ENCODE data around the gene SEH1L.
"Not testable (repeated sequence)": the region's sequence is repeated elsewhere in the genome, so short reads cannot be mapped to it uniquely, and the experiment has no call there.

SEH1L gene, protein sequence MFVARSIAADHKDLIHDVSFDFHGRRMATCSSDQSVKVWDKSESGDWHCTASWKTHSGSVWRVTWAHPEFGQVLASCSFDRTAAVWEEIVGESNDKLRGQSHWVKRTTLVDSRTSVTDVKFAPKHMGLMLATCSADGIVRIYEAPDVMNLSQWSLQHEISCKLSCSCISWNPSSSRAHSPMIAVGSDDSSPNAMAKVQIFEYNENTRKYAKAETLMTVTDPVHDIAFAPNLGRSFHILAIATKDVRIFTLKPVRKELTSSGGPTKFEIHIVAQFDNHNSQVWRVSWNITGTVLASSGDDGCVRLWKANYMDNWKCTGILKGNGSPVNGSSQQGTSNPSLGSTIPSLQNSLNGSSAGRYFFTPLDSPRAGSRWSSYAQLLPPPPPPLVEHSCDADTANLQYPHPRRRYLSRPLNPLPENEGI

DNA sequence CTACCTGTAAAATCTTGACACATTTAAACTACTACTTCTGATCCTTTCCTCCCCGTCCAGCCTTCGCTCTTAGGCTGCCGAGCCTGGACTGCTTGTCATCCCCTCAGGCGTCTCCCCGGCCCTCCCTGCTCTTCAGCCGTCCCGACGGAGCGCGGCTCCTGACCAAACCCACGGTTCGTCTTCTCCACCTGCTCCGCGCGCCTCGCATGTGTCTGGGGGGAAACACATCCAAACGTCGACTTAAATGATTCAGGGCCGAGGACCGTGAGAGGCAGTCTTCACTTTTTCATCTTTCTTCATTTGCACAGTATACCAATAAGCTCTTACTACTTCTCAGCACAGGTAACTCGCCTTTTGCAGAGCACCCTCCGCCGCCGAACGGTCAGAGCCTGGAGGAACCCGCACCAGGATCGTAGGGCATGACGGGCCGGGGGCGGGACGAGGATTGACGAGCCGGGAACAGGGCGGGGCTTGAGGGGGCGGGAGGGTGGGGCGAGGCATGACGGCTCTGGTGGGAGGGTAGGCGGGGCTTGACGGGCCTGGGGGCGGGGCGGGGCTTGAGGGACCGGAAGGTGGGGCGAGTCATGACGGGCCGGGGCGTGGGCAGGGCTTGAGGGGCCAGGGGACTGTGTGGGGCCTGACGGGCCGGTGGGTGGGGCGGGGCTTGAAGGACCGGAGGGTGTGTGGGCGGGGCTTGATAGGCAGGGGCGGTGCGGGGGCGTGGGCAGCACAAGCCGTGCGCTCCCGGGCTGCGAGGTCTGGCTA is at the start of gene SEH1L:
SEH1L (plus strand) TSS at position 727 of the 765 bp plus-strand sequence. CDS start 111 bp downstream, outside the sequence.
- DNase-seq = peak; percentile 70

DNA sequence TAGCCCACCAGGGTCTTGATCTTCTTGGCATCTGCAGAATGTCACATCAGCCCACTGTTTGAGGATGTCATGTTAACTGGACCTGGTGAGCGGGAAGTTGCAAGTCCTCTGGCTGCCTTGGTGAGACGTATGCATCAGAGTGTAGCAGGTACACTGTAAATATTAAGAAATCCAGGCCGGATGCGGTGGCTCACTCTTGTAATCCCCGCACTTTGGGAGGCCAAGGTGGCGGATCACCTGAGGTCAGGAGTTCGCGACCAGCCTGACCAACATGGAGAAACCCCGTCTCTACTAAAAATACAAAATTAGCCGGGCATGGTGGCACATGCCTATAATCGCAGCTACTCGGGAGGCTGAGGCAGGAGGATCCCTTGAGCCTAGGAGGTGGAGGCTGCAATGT is 46.6 kb upstream of the SEH1L start:
- DNase-seq = not testable (repeated sequence)

DNA sequence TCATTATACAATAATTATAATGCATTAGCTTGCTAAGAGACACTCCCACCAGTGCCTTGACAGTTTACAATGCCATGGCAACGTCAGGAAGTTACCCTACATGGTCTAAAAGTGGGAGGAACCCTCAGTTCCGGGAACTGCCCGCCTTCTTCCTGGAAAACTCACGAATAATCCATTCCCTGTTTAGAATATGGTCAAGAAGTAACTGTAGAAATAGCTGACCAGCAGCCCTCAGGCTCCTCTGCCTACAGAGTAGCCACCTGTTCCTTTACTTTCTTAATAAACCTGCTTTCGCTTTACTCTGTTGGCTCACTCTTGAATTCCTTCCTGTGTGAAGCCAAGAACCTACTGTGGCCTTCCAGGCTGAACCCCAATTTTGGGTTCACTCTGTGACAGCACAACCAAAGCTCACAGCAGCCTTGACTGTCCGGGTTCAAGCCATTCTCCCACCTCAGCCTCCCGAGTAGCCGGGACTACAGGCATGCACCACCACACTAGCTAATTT is 43.7 kb upstream of the SEH1L start:
- DNase-seq = no peak

DNA sequence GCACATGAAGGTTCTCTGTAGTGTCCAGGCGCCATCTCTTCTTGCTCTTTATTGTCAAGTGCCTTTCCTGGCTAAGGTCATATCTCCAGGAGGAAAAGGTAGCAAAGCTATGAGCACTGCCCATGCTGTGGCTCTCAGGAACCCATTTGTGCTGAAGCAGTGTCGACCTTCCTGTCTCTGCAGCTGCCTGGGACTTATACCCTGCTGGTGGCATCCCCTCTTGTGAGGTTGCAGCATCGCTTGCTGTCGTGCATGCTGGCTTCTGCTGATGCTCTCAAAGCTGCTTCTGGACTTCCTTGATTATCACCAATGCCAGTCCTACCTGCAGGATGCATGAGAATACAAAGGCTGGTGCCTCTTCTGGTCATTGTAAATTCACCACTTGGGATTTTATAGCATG is 41.7 kb upstream of the SEH1L start:
- no peak for DNase-seq

DNA sequence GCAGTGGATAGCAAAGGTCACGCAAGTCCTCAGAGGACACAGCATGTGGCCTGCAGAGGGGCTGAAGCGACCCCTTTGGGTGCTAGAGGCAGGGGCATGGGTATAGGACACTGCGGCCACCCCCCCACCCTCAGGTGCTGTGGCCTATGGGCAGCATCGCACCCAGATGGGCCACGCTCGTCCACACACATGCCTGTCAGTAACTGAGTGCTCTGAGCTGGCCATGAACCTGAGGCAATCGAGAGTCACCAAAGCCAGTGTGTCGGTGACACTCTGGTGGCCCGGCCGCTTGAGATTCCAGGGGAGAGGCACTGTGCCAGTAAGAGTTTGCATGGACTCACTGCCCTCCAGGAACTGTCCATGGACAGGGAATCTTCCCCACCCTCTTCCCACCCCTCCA is 41.0 kb upstream of the SEH1L start:
- no peak for DNase-seq

DNA sequence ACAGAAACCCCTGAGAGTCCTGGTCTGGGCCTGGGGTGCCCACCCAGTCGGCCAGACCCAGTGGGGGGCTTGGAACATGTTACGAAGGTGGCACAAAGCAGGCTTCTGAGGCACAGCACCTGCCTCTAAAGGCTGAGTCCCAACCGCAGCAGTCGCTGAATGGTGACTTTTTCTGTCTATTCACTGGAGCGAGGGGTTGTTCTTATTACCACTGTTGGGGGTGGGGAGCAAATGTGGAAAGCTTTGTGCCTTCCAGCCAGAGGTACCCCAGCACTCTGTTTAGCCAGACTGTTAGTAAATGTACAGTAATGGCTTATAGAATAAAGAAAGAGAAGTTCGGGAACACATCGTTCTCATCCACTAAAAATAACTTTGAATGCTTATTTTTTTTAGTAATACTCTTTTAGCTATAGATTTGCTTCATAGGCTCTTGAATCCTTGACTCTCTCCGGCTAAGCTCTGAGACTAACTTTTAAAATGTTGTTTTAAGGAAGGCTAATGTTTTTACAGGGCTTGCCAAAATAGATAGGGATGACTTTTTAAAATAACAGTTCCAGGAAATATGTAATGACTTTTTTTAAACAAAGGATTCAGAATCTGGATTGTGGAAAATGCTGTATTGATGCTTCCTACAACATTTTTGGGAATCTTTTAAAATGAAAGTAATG is 40.4 kb upstream of the SEH1L start:
- no peak for DNase-seq

DNA sequence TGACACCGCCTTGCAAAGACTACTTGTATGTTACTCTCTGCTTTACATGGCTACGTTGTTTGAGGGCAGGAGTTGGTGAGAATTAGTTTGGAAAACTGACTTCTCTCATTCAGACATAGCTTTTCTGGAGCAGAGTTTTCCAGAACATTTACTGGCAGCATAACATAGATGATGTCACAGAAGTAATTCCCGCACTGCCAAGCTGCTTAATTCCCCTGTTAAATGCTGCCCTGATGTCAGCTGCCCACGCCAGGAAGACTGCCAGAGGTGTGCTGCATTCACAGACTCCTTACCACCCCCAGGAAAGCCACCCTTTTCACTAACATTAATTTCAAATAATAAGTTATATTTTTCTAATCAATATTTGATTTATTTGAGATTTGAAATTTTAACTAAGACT is 39.1 kb upstream of the SEH1L start:
- no peak for DNase-seq

DNA sequence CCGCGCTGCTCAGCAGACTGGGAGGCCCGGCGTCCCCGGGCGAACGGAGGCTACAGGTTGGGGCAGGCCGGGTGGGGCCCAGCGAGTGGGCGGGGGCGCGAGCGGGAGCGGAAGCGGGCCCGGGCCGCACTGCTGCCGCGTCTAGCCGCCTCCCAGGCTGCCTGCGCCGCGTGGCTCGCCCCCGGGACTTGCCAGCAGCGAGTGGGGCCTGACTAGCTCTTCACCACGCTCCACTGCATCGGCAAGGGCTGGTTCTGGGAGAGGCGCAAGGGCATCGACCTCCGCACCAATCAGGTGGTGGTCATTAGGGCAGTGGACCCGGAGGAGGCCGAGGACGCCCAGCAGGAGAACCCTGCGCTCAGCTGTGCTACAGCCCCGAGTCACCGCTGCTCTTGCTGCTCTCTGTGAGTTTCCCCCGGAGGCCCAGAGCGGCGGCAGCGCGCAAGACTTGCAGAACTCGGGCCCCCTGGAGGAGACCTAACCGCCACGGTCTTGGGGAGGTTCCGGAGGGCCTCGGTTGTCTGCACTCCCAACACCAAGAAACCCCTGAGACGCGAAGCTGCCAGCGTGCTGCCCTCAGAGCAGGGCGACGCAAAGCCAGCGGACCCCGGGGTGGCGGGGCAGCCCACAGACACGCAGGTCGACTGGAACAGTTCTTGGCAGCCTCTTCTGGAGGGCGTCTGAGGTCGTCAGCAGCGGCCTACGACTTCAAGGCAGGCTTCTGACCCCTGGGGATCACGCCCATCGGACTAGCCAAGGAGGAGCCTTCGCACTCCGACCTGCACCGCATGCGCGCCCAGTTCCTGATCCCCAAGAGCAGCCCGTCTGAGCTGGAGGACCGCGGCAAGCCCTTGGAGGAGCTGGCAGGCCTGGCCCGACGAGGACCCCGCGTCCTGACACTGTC is 36.5 kb upstream of the SEH1L start:
- no peak for DNase-seq

DNA sequence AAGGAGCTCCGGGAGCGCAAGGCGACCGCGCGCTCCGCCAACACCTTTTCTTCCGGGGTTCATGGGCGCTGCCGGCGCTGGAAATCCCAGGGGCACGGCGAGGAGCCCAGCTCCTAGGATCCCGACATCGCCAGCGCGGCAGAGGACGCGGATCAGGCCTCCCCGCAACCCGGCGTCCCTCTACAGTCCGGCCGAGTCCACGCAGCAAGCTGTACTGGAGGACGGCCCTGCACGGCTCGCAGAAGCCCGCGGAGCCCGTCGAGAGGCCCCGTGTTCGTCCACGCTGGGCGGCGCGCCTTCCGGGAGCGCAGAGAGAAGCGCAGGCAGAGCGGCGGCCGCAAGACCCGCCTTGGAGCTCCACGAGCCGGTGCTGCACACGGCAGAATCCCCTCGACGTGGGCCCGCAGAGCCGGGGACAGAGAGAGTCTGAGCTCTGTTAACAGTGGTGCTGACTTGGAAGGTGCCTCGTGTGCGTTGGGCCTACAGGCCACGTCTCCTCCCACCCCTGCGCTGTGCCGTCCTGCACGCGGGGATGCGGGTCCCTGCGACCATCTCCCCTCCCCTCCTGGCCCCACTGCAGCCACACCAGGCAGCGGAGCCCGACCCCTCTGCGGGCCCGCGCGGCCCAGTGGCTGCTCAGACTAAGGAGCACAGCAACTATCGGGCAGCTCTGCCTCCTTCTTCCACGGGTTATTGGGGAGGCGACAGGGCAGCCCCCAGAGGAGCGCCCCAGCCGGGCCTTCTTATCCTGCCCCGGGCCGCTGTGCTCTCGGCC is 35.7 kb upstream of the SEH1L start:
- no peak for DNase-seq

DNA sequence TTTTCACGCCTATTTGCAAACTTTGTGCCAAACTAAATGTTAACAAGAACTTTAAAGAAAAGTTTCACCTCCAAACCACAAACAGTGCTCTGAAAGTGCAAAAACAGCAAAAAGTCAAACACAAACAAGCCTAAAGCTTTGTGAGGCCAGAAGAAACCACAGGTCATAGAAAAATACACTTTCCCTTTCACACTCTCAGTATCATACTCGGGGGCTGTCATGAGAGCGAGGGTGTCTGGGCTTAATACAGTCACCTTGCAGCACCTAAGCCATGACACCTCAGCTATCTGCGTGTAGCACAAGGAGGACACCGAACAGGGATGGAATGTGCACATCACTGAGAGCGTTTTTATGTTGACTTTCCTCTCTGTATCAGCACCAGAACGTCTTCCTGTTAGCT is 26.6 kb upstream of the SEH1L start:
- DNase-seq = no peak

DNA sequence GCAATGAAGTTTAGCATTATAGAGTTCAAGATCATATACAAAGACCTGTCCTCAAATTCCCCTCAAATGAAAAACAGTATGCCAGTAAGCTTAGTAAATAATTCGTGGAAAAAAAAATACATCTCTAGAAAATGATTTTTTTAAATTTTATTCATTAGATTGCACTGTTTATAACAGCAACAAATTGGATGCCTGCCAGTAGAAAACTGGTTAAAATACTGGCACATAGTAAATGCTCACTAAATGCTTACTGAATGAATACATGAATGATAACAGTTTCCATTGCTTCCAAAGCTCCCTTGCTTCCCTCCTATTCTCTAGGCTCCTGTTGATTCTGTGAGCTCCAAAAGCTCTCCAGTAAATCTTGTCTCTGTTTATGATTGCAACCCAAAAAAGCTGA is 25.5 kb upstream of the SEH1L start:
- DNase-seq = no peak

DNA sequence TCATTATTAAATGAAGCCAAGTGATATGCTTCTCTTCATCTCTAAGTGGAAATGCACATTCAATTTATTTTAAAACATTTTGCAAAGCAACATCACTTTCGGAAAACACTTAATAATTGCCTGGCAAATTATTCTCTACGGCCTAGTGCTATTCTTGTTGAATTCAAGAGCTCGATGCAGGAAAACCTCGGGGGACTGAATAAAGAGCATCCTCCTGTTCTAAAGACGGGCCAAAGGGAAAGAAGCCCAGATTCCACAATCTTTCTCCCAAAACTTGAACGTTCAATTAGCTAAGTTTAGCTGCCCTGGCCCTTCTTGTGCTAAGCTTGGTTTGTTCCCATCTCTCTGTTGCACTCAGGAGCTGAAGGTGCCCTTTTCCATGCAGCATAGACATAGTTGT is 23.2 kb upstream of the SEH1L start:
- no peak for DNase-seq

DNA sequence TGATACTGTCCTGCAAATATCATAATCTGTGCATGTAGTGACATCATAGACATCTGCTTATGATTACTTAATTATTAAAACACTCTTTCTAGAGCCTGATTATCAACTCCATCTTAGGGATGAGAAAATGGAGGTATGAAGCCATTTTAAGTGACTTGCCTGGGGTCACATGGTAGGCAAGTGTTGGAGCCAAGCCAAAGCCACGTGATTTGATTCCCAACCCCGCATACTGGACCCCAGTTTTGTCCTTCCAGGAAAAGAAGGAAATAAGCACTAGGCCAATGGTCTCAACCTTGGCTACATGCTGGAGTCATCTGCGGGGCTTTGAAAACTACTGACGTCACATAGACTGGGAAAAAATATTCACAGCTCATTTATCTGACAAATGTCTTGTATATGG is 19.6 kb upstream of the SEH1L start:
- DNase-seq = no peak

DNA sequence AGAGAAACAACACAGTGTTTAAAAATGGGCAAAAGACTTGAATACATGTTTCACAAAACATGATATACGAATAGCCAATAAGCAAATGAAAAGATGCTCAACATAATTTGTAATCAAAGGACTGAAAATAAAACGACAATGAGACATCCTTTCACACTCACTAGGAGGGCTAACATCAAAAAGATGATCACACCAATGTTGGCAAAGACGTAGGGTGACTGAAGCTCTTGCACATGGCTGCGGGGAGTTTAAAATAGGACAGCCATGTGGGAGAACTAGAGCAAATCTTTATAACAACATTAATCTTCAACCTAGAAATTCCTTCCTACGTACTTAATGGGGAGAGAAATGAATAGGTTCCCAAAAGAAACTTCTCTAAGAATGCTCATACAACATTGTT is 19.2 kb upstream of the SEH1L start:
- DNase-seq = no peak

DNA sequence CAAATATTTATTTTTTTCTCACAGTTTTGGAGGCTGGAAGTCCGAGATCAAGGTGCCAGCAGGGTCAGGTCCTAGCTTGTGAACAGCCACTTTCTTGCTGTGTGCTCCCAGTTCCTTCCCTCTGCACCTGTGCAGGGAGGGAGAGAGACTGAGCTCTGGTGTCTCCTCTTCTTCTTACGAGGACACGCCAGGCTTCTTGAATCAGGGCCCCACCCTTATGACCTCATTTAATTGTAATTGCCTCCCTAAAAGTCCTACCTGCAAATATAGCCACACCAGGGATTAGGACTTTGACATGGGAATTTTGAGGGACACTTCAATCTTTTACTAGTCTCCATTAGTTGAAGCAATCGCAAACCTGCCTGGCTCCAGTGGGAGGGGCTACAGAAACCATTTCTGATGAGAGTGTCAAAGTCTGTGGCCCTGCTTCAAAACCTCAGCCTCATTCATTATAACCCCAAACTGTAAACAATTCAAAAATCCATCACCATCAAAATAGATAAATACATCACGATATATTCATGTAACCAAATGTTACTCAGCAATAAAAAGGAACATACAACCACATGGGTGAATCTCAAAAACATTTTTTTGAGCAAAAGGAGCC is 18.2 kb upstream of the SEH1L start:
- no peak for DNase-seq

DNA sequence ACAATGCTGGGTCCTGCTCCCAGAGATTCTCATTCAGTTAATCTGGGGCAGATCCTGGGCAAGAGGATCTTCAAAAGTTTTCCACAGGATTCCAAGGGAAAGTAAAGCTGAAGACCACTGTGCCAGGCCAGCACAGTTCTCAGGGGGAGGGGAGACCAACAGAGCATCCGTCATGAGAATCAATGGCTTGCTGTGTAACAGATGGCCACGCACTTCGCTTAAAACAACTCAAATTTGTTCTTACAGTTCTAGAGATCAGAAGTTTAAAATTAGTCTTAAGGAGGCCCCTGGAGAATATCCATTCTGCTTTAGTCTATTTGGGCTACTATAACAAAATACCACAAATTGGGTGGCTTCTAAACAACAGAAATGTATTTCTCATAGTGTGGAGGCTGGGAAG is 17.4 kb upstream of the SEH1L start:
- no peak for DNase-seq

DNA sequence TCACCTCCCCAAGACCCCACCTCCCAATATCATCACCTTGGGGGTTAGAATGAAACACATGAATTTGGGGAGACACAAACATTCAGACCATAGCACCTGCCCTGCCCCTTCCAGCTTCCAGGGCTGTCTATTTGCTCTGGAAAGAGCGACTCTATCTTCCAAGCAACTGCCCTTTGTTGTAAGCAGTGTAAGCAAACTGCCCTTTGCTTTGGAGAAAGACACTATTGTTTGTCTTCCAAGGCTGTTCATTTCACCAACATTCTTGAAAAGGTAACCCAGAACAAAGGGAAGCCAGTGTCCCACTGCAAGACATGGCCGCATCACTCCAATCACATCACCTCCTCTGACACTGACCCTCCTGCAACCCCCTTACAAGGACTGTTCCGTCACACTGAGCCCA is 16.9 kb upstream of the SEH1L start:
- no peak for DNase-seq

DNA sequence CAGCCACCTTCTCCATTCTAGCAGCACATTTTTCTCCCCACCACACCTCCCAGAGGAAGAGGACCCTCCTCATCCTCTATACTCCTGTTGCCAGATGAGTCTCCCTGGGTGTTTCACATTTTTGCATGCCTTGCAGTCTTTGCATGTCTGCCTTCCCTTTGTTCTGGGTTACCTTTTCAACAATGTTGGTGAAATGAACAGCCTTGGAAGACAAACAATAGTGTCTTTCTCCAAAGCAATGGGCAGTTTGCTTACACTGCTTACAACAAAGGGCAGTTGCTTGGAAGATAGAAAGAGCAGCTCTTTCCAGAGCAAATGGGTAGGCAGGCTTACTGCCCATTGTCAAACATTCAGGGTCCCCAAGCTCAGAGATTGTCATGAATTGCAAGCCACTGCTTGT is 14.5 kb upstream of the SEH1L start:
- no peak for DNase-seq

DNA sequence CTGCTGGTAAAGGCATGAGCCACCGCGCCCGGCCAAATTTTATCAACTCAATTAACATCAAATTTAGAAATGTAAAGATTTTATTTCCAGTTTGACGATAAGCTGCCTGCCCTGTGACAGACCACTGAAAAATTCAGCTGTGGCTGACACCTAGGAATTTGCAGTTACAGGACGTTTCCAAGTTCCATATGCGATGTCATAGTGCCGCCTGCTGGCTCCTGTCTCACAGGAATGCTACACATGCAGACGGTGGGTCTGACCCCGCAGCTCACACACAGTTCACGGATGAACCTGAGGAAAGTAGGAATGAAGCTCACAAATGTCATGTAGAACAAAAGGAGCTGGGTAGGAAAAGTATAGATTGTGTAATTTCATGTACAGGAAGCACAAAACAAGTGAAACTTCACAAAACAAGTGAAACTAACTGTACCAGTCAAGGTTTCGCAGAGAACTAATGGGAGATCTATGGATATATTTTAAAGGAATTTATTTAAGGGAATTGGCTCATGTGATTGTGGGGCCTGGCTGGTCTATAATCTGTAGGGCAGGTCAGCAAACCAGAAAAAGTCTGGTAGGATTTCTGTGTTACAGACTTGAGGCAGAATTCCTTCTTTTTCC is 13.2 kb upstream of the SEH1L start:
- DNase-seq = peak; percentile 8

DNA sequence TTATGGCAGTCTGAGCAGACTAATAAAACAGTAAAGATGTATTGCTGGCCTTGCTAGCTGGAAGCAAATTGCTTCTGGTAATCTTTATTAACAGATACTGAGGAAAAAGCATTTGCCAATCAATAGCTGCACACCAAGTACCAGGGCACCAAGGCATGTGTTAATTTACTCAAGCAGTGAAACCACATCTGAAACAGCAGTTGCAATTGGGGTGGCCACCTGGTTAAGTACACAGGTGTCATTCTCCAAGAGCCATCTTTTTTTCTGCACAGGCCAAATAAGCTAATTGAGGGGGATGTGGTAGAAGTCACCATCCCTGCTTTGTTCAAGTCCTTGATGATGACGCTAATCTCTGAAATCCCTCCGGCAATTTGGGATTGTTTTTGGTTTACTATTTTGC is 8.6 kb upstream of the SEH1L start:
- no peak for DNase-seq

DNA sequence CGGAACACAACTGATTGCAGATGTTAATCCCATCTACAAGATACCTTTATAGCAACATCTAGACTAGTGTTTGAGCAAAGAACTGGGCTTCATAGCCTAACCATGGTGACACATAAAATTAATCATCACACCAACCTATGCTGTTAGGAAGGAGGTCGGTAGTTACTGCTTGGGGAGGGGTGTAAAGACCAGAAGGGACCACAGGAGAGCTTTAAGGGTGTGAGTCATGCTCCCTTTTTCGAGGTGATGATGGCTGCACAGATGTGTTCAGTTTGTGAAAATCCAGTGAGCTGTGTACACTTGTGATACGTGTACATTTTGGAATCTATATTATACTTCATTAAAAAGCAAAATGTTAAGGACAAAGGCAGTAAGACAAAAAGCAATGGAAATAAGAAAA is 4.6 kb upstream of the SEH1L start:
- no peak for DNase-seq

Measured in NCI-H2081 treated with DMSO at 0.1 percent for 48 hours (cell line).